ENCODE measurements around the gene FAM187B. TPM values are rescaled to one million over a fixed set of nuclear protein-coding genes. Genes with fewer than 3 reads are reported as not detected.

Gene FAM187B
- total and polyA plus RNA-seq, 2 donors from 2014 or later = not detected

- no peaks in the 10 kb centered on the region for H3K9me3 ChIP-seq (ENCODE audit: control insufficient read depth in 2 of 3, insufficient read depth in 1 of 3, low read length in 3 of 3)
- H3K27ac ChIP-seq (ENCODE audit: low read depth in 2 of 2, low read length in 2 of 2) = no peak overlapping the region
- TF ChIP-seq CTCF (IDR thresholded peaks at IDR 0.05; ENCODE audit: borderline replicate concordance, extremely low read depth, insufficient read depth) = no peak
- peak in 2 of 5 donors; percentile 28 to 59 for DNase-seq
- H3K4me1 ChIP-seq (ENCODE audit: control insufficient read depth in 2 of 3, insufficient read depth in 2 of 3, low read depth in 1 of 3, low read length in 3 of 3) = peaks cover 0 to 5% (median 0%) of the 10 kb centered on the region in 3 donors
- no peak for FAIRE-seq
- intact Hi-C loops (cut with DNase I) = no loop called here
- H3K4me3 ChIP-seq (ENCODE audit: low read length in 3 of 3) = no peak overlapping the region
- H3K9ac ChIP-seq (ENCODE audit: low read length in 3 of 3) = no peak overlapping the region
- no peaks in the 10 kb centered on the region for H3K27me3 ChIP-seq (ENCODE audit: control insufficient read depth, insufficient read depth, low read length)
- H3K36me3 ChIP-seq (ENCODE audit: control insufficient read depth in 2 of 3, insufficient read depth in 3 of 3, low read length in 3 of 3) = peaks cover 0 to 2% (median 2%) of the 10 kb centered on the region in 3 donors
Observed at GRCh38 chr19:35260694-35261304, 32.3 kb upstream of the FAM187B start.

GRCh38 chr19:35257113-35257461 lies 28.5 kb upstream of the FAM187B start:
- Histone ChIP-seq H3K4me3 (ENCODE audit: low read length in 3 of 3) (no peak overlapping the region), H3K9me3 (ENCODE audit: control insufficient read depth in 2 of 3, insufficient read depth in 1 of 3, low read length in 3 of 3) (no peaks in the 10 kb centered on the region), H3K27me3 (ENCODE audit: control insufficient read depth, insufficient read depth, low read length) (no peaks in the 10 kb centered on the region), H3K27ac (ENCODE audit: low read depth in 2 of 2, low read length in 2 of 2) (no peak overlapping the region), H3K36me3 (ENCODE audit: control insufficient read depth in 2 of 3, insufficient read depth in 3 of 3, low read length in 3 of 3) (peaks cover 0 to 7% (median 0%) of the 10 kb centered on the region in 3 donors), H3K4me1 (ENCODE audit: control insufficient read depth in 2 of 3, insufficient read depth in 2 of 3, low read depth in 1 of 3, low read length in 3 of 3) (peaks cover 0 to 3% (median 0%) of the 10 kb centered on the region in 3 donors), H3K9ac (ENCODE audit: low read length in 3 of 3) (no peak overlapping the region)
- intact Hi-C loops (cut with DNase I) = no loop called here
- no peak for FAIRE-seq
- DNase-seq = peak in 1 of 5 donors; percentile 36
- no peak for TF ChIP-seq CTCF (IDR thresholded peaks at IDR 0.05; ENCODE audit: borderline replicate concordance, extremely low read depth, insufficient read depth)

- FAIRE-seq = no peak
- no peak overlapping the region for H3K27ac ChIP-seq (ENCODE audit: low read depth in 2 of 2, low read length in 2 of 2)
- no peak for DNase-seq
- no peak for TF ChIP-seq CTCF (IDR thresholded peaks at IDR 0.05; ENCODE audit: borderline replicate concordance, extremely low read depth, insufficient read depth)
- peaks cover 0 to 3% (median 0%) of the 10 kb centered on the region in 3 donors for H3K4me1 ChIP-seq (ENCODE audit: control insufficient read depth in 2 of 3, insufficient read depth in 2 of 3, low read depth in 1 of 3, low read length in 3 of 3)
- H3K4me3 ChIP-seq (ENCODE audit: low read length in 3 of 3) = no peak overlapping the region
- no peak overlapping the region for H3K9ac ChIP-seq (ENCODE audit: low read length in 3 of 3)
- H3K9me3 ChIP-seq (ENCODE audit: control insufficient read depth in 2 of 3, insufficient read depth in 1 of 3, low read length in 3 of 3) = no peaks in the 10 kb centered on the region
- no peaks in the 10 kb centered on the region for H3K27me3 ChIP-seq (ENCODE audit: control insufficient read depth, insufficient read depth, low read length)
- peaks cover 0 to 7% (median 0%) of the 10 kb centered on the region in 3 donors for H3K36me3 ChIP-seq (ENCODE audit: control insufficient read depth in 2 of 3, insufficient read depth in 3 of 3, low read length in 3 of 3)
- intact Hi-C loops (cut with DNase I) = no loop called here
Observed at GRCh38 chr19:35256566-35256965, 28.0 kb upstream of the FAM187B start.

Measured in kidney (tissue), 14 donors.